GM21529 (cell line): ENCODE measurements around the gene CTNNA3.

Experiments used
- ATAC-seq: cut with Tn5 transposase; IDR thresholded peaks from one replicate; pipeline ENCODE4 v1.9.1; 2021; ENCODE audit not compliant: unreplicated experiment

The CTNNA3 gene

DNA sequence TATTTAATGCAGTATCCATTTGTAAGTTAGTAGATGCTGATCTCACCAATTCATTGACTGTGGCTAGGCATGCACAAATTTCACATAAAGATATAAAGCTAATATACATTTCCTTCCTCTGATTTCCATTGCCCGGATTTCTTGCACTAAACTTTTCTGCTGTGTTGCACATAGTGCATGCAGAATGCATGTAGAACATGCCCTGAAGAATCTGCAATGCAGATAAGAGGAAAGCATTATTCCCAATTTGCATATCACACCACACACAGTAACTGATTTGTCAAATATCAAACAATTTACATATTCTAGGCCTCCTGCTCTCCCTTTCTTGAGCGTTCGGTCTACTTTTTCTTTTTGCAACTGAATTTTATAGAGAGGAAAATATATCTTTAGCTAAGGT lies 646.0 kb downstream of the CTNNA3 start:
- no peak for ATAC-seq

DNA sequence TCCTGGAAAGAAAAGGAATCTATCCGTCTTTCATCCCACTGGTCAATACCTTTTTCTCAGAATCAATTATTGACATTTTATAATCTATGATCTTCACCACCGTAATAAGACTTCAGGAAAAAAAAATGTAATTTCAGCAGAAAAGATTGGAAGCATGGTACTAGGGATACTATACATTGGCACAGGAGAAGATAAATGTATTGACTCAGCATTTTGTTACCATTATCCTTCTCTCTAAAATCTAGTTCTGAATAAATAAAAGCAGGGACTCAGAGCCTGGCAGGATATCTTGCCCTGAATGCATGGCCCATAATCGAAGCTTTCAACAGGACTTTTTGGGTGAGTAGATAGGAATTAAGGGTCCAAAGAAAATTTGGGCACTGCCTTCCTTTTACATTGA lies 649.5 kb downstream of the CTNNA3 start:
- ATAC-seq: no peak

DNA sequence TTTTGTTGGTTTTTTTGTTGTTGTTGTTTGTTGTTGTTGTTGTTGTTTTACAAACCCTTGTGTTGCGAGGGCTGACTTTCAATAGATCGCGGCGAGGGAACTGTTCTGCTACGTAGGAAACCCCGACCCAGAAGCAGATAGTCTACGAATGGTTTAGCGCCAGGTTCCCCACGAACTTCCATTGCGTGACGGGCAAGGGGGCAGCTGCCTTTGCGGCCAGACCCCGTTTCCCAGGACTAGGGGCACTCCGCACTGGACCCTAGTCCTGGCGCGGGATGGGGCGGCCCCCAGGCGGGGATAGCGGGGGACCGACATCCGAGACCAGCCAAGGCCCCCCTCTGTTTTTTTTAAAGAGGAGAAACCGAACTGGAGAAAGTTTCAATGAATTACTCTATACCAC lies 650.6 kb downstream of the CTNNA3 start:
- no peak for ATAC-seq

GRCh38 chr10:67043041-67043440 lies 653.0 kb downstream of the CTNNA3 start:
- ATAC-seq: no peak

- no peak for ATAC-seq
Measured at GRCh38 chr10:67036808-67037207, 659.2 kb downstream of the CTNNA3 start.

DNA sequence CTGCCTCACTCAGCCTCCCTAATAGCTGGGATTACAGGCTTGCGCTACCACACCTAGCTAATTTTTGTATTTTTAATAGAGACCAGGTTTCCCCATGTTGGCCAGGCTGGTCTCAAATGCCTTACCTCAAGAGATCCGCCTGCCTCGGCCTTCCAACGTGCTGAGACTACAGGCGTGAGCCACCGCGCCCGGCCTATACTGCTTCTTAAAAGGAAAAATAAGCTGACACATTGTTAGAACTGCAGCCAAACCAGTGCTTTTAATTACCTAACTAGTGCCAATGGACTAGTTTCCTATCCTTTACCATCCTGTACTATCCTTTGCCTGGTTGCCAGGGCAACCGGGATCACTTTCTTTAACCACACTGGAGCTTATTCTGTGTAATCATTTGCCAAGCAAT lies 662.1 kb downstream of the CTNNA3 start:
- ATAC-seq: no peak

- ATAC-seq: no peak
Measured at GRCh38 chr10:67022099-67022498, 673.9 kb downstream of the CTNNA3 start.

DNA sequence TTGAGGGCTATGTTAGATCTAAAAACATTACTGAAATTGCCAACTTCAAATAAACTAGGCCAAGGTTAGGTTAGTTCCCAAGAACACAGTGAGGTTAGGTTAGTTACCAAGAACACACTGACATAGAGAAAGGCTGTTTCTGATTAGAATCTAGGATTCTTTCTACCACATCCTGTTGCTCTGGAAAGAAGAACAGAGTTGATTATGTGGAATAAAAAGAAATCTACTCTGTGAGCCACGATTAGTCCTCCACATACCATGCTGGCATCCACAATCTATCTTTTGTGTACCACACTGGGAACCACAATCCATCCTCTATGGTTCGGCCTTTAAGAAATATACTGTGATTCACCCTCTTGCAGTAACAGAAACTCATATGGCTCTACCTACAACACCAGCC lies 678.8 kb downstream of the CTNNA3 start:
- no peak for ATAC-seq

- no peak for ATAC-seq
Measured at GRCh38 chr10:67015225-67015624, 680.8 kb downstream of the CTNNA3 start.

DNA sequence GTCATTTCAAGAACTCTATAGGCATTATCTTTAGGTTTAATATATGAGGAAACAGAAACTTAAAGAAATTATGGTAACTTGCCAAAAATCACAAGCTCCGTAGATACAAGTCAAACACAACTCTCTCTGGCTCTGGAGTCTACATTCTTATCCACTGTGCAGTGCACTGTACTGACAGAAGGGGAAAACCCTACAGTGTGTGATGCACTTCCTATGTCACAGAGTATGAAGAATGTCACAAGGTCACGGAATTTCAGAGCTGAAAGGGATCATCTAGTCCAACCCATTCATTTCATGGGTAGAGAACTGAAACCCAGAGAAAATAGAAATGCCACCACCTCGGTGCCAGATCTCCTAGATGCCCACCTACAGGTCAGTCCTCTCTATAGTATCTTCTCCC lies 684.0 kb downstream of the CTNNA3 start:
- no peak for ATAC-seq

- no peak for ATAC-seq
Measured at GRCh38 chr10:67011480-67011879, 684.5 kb downstream of the CTNNA3 start.

GRCh38 chr10:67005981-67006380 lies 690.0 kb downstream of the CTNNA3 start:
- no peak for ATAC-seq

DNA sequence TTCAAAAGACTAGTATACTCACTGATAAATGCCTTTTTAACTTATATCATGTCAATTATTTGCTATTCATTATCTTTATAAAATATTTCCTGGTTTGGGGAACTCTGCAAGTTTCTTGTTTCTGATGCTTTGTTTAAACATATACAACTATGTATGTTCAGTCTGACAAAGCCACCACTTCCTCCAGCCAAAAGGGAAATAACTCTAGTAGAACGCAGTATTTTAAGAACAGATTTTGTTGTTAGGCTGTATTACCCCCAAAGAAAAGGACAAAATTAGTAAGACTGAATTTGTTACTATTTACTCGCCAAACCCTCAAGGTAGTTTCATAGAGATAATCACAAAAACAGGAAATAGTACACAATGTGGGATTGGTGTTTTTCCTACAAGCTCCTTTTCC lies 691.3 kb downstream of the CTNNA3 start:
- ATAC-seq: no peak

- no peak for ATAC-seq
Measured at GRCh38 chr10:66999762-67000545, 696.0 kb downstream of the CTNNA3 start.

DNA sequence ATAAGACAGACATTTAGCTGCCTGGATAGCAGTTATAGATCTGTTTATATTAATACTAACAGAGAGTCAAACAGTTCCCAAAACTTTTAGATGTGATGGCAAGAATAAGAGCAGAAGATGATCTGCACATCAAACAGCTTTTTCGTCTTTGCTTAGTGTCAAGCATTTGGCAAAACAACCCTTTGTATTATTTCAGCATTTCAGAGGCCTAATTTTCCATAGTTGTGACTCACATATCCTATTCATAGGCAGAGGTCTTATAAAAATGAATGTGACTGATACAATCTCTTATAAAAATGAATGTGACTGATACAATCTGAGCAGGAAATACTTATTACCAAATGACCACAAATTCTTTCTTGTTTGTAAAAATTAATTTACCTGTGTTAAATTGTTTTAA lies 699.0 kb downstream of the CTNNA3 start:
- ATAC-seq: no peak

GRCh38 chr10:66990143-66990830 lies 705.7 kb downstream of the CTNNA3 start:
- ATAC-seq: no peak

- ATAC-seq: no peak
Measured at GRCh38 chr10:66983475-66983818, 712.5 kb downstream of the CTNNA3 start.

DNA sequence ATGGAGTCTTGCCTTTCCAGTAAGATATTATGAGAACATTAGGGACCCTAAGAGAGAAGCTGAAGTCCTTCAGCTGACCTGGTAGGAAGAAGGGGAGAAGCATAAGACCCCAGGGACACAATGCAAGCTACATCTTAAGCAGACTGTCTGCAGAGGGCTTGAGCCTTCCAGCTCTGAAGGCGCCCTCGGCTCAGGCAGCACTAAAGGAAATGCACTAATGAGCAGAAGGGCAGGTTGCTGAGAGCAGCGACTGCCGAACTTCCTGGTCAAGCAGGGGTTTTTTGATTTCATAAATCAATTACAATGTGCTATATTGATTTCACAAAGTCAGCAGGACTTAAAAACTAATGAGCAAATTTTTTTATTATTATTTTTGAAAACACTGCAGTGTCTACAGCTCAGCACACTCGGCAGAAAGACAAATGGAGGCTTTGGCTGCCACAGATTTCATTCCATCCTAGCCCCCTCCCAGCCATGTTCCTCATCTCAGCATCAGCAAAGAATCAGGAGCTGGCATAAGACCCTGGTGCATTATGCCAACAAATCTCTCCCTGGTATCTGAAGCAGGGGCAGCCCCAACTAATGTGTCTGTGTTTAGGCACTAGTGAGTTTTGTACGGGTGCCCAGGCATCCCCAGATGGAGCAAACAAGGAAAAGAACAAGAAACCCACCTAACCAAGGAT lies 713.1 kb downstream of the CTNNA3 start:
- ATAC-seq: no peak

- no peak for ATAC-seq
Measured at GRCh38 chr10:66982053-66982420, 714.0 kb downstream of the CTNNA3 start.

GRCh38 chr10:66981361-66982052 lies 714.5 kb downstream of the CTNNA3 start:
- no peak for ATAC-seq

GRCh38 chr10:66980246-66980815 lies 715.7 kb downstream of the CTNNA3 start:
- ATAC-seq: no peak
